ENCODE data around the gene RPL10A. TPM values are rescaled to one million over a fixed set of nuclear protein-coding genes. Genes with fewer than 3 reads are reported as not detected.
"Not testable (repeated sequence)": the region's sequence is repeated elsewhere in the genome, so short reads cannot be mapped to it uniquely, and the experiment has no call there.

The RPL10A gene
- total RNA-seq, 1 donor from 2014 or later: 643 TPM

DNA sequence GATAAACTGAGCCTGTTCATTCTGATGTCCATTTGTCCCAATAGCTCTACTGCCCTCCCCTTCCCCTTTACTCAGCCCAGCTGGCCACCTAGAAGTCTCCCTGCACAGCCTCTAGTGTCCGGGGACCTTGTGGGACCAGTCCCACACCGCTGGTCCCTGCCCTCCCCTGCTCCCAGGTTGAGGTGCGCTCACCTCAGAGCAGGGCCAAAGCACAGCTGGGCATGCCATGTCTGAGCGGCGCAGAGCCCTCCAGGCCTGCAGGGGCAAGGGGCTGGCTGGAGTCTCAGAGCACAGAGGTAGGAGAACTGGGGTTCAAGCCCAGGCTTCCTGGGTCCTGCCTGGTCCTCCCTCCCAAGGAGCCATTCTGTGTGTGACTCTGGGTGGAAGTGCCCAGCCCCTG, 40.8 kb upstream of the RPL10A start:
- intact Hi-C loops (cut with DNase I): no loop called here
- Histone ChIP-seq H3K9me3 (peaks cover 16 to 20% of the 10 kb centered on the region in 2 donors), H3K27ac (no peak overlapping the region), H3K36me3 (peaks cover 27 to 41% of the 10 kb centered on the region in 2 donors), H3K4me3 (no peak overlapping the region), H3K27me3 (no peaks in the 10 kb centered on the region), H3K4me1 (no peaks in the 10 kb centered on the region)
- TF ChIP-seq, protein P1, sequence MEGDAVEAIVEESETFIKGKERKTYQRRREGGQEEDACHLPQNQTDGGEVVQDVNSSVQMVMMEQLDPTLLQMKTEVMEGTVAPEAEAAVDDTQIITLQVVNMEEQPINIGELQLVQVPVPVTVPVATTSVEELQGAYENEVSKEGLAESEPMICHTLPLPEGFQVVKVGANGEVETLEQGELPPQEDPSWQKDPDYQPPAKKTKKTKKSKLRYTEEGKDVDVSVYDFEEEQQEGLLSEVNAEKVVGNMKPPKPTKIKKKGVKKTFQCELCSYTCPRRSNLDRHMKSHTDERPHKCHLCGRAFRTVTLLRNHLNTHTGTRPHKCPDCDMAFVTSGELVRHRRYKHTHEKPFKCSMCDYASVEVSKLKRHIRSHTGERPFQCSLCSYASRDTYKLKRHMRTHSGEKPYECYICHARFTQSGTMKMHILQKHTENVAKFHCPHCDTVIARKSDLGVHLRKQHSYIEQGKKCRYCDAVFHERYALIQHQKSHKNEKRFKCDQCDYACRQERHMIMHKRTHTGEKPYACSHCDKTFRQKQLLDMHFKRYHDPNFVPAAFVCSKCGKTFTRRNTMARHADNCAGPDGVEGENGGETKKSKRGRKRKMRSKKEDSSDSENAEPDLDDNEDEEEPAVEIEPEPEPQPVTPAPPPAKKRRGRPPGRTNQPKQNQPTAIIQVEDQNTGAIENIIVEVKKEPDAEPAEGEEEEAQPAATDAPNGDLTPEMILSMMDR (IDR thresholded peaks at IDR 0.05): no peak
- no peak for DNase-seq (ENCODE audit: low spot score in 2 of 2)

DNA sequence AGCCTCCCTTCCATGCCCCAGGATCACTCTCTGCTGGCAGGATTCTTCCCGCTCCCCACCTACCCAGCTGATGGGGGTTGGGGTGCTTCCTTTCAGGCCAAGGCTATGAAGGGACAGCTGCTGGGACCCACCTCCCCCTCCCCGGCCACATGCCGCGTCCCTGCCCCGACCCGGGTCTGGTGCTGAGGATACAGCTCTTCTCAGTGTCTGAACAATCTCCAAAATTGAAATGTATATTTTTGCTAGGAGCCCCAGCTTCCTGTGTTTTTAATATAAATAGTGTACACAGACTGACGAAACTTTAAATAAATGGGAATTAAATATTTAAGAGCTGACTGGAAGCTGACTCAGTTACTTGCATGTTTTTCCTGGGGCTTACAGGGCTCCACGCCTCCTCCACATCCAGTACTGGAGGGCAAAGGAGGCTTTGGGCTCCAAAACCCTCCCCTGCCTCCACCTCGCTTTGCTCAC, 40.3 kb upstream of the RPL10A start:
- TF ChIP-seq, protein P1 (IDR thresholded peaks at IDR 0.05): no peak
- Histone ChIP-seq H3K27ac (no peak overlapping the region), H3K36me3 (peaks cover 26 to 38% of the 10 kb centered on the region in 2 donors), H3K27me3 (no peaks in the 10 kb centered on the region), H3K9me3 (peaks cover 16 to 20% of the 10 kb centered on the region in 2 donors), H3K4me1 (no peaks in the 10 kb centered on the region), H3K4me3 (no peak overlapping the region)
- intact Hi-C loops (cut with DNase I): no loop called here
- DNase-seq (ENCODE audit: low spot score in 2 of 2): no peak

DNA sequence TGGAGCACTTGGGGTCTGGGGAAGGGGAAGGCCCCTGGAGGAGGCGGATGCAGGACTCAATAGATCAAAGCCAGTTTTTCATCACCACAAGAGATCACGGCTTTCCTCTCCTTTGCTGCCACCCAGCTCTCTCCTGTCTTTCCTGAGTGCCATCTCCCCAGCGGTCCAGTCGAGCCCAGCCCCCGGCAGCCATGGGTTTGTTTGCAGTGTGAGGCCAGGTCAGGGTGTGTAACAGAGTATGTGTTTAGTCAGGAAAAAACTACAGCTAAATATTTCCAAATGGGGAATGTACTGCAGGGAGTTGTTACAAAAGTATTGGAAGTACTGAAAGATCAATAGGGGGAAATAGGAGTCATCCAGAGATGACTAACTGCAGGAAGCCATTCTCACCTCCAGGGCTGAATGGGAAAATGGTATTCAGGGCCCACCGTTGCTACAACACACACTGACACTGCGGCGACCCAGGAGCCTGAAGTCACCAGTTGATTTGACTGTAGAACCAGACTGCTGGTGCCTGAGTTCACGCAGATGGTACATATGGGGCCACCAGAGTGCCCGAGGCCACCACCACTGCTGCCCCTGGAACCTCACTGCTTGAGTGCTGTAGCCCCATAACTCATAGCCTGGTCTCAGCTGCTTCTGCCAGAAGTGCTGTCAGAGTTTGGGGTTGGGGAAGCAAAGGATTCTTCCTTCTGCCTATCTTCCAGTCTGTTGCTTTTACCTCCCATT, 39.6 kb upstream of the RPL10A start:
- TF ChIP-seq, protein P1 (IDR thresholded peaks at IDR 0.05): no peak
- Histone ChIP-seq H3K27ac (no peak overlapping the region), H3K27me3 (no peaks in the 10 kb centered on the region), H3K4me3 (no peak overlapping the region), H3K36me3 (peaks cover 26 to 34% of the 10 kb centered on the region in 2 donors), H3K4me1 (no peaks in the 10 kb centered on the region), H3K9me3 (peaks cover 16 to 20% of the 10 kb centered on the region in 2 donors)
- intact Hi-C loops (cut with DNase I): no loop called here
- DNase-seq (ENCODE audit: low spot score in 2 of 2): no peak

- Histone ChIP-seq H3K27me3 (no peaks in the 10 kb centered on the region), H3K27ac (no peak overlapping the region), H3K4me3 (no peak overlapping the region), H3K4me1 (no peaks in the 10 kb centered on the region), H3K36me3 (peaks cover 20 to 25% of the 10 kb centered on the region in 2 donors), H3K9me3 (peaks cover 16 to 20% of the 10 kb centered on the region in 2 donors)
- TF ChIP-seq, protein P1 (IDR thresholded peaks at IDR 0.05): no peak
- DNase-seq (ENCODE audit: low spot score in 2 of 2): no peak
- intact Hi-C loops (cut with DNase I): no loop called here
These were observed 38.7 kb upstream of the RPL10A start for GRCh38 chr6:35429463-35429862.

- DNase-seq (ENCODE audit: low spot score in 2 of 2): no peak
- intact Hi-C loops (cut with DNase I): no loop called here
- peaks cover 0 to under 1% of the 10 kb centered on the region in 2 donors for H3K36me3 ChIP-seq
- TF ChIP-seq, protein P1 (IDR thresholded peaks at IDR 0.05): no peak
- no peaks in the 10 kb centered on the region for H3K4me1 ChIP-seq
- H3K9me3 ChIP-seq: peaks cover 16 to 20% of the 10 kb centered on the region in 2 donors
- no peak overlapping the region for H3K27ac ChIP-seq
- no peak overlapping the region for H3K4me3 ChIP-seq
- no peaks in the 10 kb centered on the region for H3K27me3 ChIP-seq
These were observed 35.9 kb upstream of the RPL10A start for GRCh38 chr6:35432291-35432690.

- intact Hi-C loops (cut with DNase I); H3K36me3 ChIP-seq; H3K4me3 ChIP-seq: not testable (repeated sequence)
These were observed 35.5 kb upstream of the RPL10A start for GRCh38 chr6:35432702-35433101.

More at GRCh38 chr6:35432702-35433101, 35.5 kb upstream of the RPL10A start:
- H3K27ac ChIP-seq; H3K4me1 ChIP-seq; DNase-seq (ENCODE audit: low spot score in 2 of 2); H3K27me3 ChIP-seq: not testable (repeated sequence)
- H3K9me3 ChIP-seq: peaks cover 16 to 20% of the 10 kb centered on the region in 2 donors

Measured in ascending aorta (tissue), 2 donors.